K562 (cell line): ENCODE results near the gene WNT3. TPM values are rescaled to one million over a fixed set of nuclear protein-coding genes. Genes with fewer than 3 reads are reported as not detected.

Source experiments
- EP300 ChIP-seq: IDR thresholded peaks from 2 replicates; pipeline ENCODE4 v1.6.1; 2012; ENCODE audit warnings: low read length, improper control_type of control experiment
- HDAC8 ChIP-seq: fragments of 450-650 bp; IDR thresholded peaks from 2 replicates; pipeline ENCODE4 v1.6.1; 2016; ENCODE audit warnings: mild to moderate bottlenecking, missing genetic modification characterization, moderate library complexity, missing compliant biosample characterization
- HNRNPK ChIP-seq: fragments of 200-400 bp; formaldehyde crosslinking; IDR thresholded peaks from one replicate; pipeline ENCODE4 v1.6.1; 2018; ENCODE audit warnings: mild to moderate bottlenecking, low read depth, low read length; ENCODE audit not compliant: poor library complexity, severe bottlenecking
- KLF6 ChIP-seq: fragments of 250-450 bp; sonication (Bioruptor Pico); IDR thresholded peaks from 2 replicates; pipeline ENCODE4 v1.4.0; 2020; ENCODE audit warnings: mild to moderate bottlenecking, moderate library complexity, borderline replicate concordance
- MAFF ChIP-seq: IDR thresholded peaks from 2 replicates; pipeline ENCODE4 v1.6.1; 2012; ENCODE audit warnings: low read length, improper control_type of control experiment
- MBD2 ChIP-seq: sonication (generic); IDR thresholded peaks from 2 replicates; pipeline ENCODE4 v1.6.1; 2016; ENCODE audit warnings: low read depth, borderline replicate concordance
- MTF1 ChIP-seq: fragments of 250-450 bp; sonication (Bioruptor Pico); IDR thresholded peaks from 2 replicates; pipeline ENCODE4 v1.9.0; 2021; ENCODE audit warnings: moderate library complexity, mild to moderate bottlenecking, inconsistent platforms, borderline replicate concordance
- NCOR1 ChIP-seq: fragments of 450-650 bp; IDR thresholded peaks from 2 replicates; pipeline ENCODE4 v1.6.1; 2016; ENCODE audit warnings: mild to moderate bottlenecking, moderate library complexity
- NR1H2 ChIP-seq: sonication (generic); formaldehyde crosslinking; IDR thresholded peaks from 2 replicates; pipeline ENCODE4 v1.4.0; 2020; ENCODE audit warnings: mild to moderate bottlenecking, missing genetic modification reagents
- NRF1 ChIP-seq, 2 experiments: fragments of 450-650 bp; IDR thresholded peaks in 1 of 2; conservative IDR thresholded peaks in 1 of 2; 2 replicates each; pipeline ENCODE4 v1.6.1; 2014; ENCODE audit warnings: mild to moderate bottlenecking in 2 of 2
- PHB ChIP-seq: fragments of 250-450 bp; sonication (Bioruptor Pico); IDR thresholded peaks from 2 replicates; pipeline ENCODE4 v1.5.0; 2021
- RHOXF2B ChIP-seq: fragments of 250-450 bp; sonication (Bioruptor Pico); conservative IDR thresholded peaks from 2 replicates; pipeline ENCODE4 v1.5.1; 2021
- SIX5 ChIP-seq, 2 experiments: IDR thresholded peaks; 2 replicates each; pipeline ENCODE4 v1.6.1; 2011; ENCODE audit warnings: low read length in 2 of 2, borderline replicate concordance in 1 of 2, low read depth in 1 of 2, mild to moderate bottlenecking in 1 of 2, moderate library complexity in 1 of 2; ENCODE audit not compliant: insufficient read depth in 1 of 2
- SRSF7 ChIP-seq: fragments of 200-400 bp; formaldehyde crosslinking; optimal IDR thresholded peaks from 2 replicates; pipeline ENCODE3; 2017; ENCODE audit warnings: mild to moderate bottlenecking, low read depth, low read length
- STAT5A ChIP-seq: IDR thresholded peaks from 2 replicates; pipeline ENCODE4 v1.6.1; 2012; ENCODE audit warnings: low read length, inconsistent platforms, borderline replicate concordance
- STAT5B ChIP-seq: fragments of 250-450 bp; sonication (Bioruptor Pico); IDR thresholded peaks from 2 replicates; pipeline ENCODE4 v1.8.0; 2021; ENCODE audit warnings: mild to moderate bottlenecking, inconsistent platforms
- TSC22D4 ChIP-seq: fragments of 450-650 bp; IDR thresholded peaks from 2 replicates; pipeline ENCODE4 v1.6.1; 2016; ENCODE audit warnings: missing genetic modification characterization, missing biosample characterization, control low read depth
- ZSCAN32 ChIP-seq: fragments of 450-650 bp; formaldehyde crosslinking; IDR thresholded peaks from 2 replicates; pipeline ENCODE4 v1.4.0; 2020; ENCODE audit warnings: mild to moderate bottlenecking, moderate library complexity
- polyA plus RNA-seq, 8 experiments: library from polyadenylated mRNA; depleted of rRNA in 4 of 8; stranded (reverse) in 5 of 8; unstranded in 3 of 8; fragments of >200 nt; fragmentation: Nextera tagmentation in 2 of 8; fragmentation: Illumina TruSeq in 1 of 8; extraction: Ambion mirVana in 2 of 8; extraction: Trizol in 1 of 8; gene quantifications; 2 replicates each; pipeline versions ENCODE4 v1.2.1 to v1.2.3, GENCODE V29; 2011 to 2014; ENCODE audit warnings: inconsistent platforms in 1 of 8, missing spikeins in 1 of 8
- total RNA-seq, 7 experiments: library from RNA; depleted of rRNA in 6 of 7; stranded (reverse); fragments of >200 nt in 6 of 7; fragmentation: Illumina TruSeq in 2 of 7; extraction: Trizol in 2 of 7; gene quantifications; 2 replicates each; pipeline versions ENCODE4 v1.2.1 to v1.2.3, GENCODE V29; 2011 to 2021; ENCODE audit warnings: low replicate concordance in 1 of 7
- TF ChIP-seq, protein P1 (sequence below): fragments of 250-450 bp; sonication (Bioruptor Pico); IDR thresholded peaks from 2 replicates; pipeline ENCODE4 v1.8.0; 2021; ENCODE audit warnings: mild to moderate bottlenecking, moderate library complexity
- TF ChIP-seq, protein P2 (sequence below): sonication (generic); formaldehyde crosslinking; IDR thresholded peaks from 2 replicates; pipeline ENCODE4 v1.8.0; 2022; ENCODE audit warnings: mild to moderate bottlenecking, missing genetic modification reagents, borderline replicate concordance
- TF ChIP-seq, protein P3 (sequence below): sonication (generic); formaldehyde crosslinking; IDR thresholded peaks from 2 replicates; pipeline ENCODE4 v1.8.0; 2023; ENCODE audit warnings: mild to moderate bottlenecking, missing genetic modification reagents
- TF ChIP-seq, protein P4 (sequence below), 2 experiments: IDR thresholded peaks; 2 replicates each; pipeline ENCODE4 v1.6.1; 2011; ENCODE audit warnings: borderline replicate concordance in 1 of 2, control low read depth in 1 of 2, low read depth in 1 of 2, low read length in 1 of 2, mild to moderate bottlenecking in 1 of 2, mixed read lengths in 1 of 2, moderate library complexity in 1 of 2; ENCODE audit not compliant: insufficient read depth in 1 of 2, insufficient read length in 1 of 2, poor library complexity in 1 of 2, severe bottlenecking in 1 of 2; ENCODE audit errors: extremely low read depth in 1 of 2

Gene WNT3
- total and polyA plus RNA-seq, 9 of the 15 experiments (the other 6 are each of a cell fraction or from before 2014, with no cell fraction given), result 1.5 to 6.1 (median 3.3) TPM

DNA sequence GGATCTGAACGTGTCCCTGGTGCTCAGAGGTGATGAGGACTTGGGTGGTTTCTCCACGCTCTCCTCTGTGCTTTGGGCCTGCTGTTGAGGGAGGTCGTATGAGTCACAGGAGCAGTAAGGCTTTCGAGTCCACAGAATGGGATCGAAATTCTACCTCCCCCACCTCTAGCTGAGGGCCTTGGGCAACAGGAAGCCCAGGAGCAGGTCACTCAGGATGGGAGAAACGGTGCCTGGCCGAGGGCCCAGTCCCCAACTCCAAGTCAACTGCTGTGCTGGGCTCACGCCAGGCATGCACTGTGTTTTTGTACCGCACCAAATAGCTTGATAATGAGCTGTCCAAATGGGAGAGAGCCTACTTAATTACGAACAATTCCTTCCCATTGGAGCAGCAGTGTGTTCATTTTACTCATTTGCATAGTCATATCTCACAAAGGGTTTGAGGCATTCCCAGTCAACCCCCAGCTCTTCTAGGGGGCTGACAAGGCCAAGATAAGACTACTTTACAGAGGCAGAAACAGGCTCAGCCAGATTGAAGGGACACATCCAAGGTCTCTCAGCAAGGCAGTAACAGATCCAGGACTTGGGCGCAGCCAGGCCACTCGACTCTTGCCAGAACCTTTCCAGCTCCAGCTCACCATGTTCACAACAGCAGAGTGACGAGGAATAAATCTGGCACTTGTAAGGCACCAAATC lies 53.6 kb downstream of the WNT3 start (continued):
- TF ChIP-seq, protein P1, sequence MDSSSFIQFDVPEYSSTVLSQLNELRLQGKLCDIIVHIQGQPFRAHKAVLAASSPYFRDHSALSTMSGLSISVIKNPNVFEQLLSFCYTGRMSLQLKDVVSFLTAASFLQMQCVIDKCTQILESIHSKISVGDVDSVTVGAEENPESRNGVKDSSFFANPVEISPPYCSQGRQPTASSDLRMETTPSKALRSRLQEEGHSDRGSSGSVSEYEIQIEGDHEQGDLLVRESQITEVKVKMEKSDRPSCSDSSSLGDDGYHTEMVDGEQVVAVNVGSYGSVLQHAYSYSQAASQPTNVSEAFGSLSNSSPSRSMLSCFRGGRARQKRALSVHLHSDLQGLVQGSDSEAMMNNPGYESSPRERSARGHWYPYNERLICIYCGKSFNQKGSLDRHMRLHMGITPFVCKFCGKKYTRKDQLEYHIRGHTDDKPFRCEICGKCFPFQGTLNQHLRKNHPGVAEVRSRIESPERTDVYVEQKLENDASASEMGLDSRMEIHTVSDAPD, result no peak
- TF ChIP-seq NCOR1 (peak; percentile 49), SRSF7 (no peak), MBD2 (no peak), PHB (CRISPR knock-in tag) (no peak), HNRNPK (no peak), NRF1 (conservative IDR thresholded peaks at IDR 0.05 in 1 of 2, IDR thresholded peaks at IDR 0.05 in 1 of 2) (0 out of 4 replicates have a peak, but pooled peaks of 1 of the 2 experiments have one; percentile 31), KLF6 (CRISPR knock-in tag) (no peak), STAT5A (peak; percentile 34; the same call in 1 of the 2 replicates), NR1H2 (0 out of 2 replicates have a peak, but pooled peaks have one; percentile 64), EP300 (peak; percentile 33; the same call in 1 of the 2 replicates), MAFF (peak; percentile 3; the same call in 1 of the 2 replicates), SIX5 (IDR thresholded peaks at IDR 0.05; ENCODE audit: borderline replicate concordance in 1 of 2, insufficient read depth in 1 of 2, low read depth in 1 of 2, low read length in 2 of 2) (no peak), HDAC8 (tag) (peak; percentile 27; the same call in 1 of the 2 replicates), STAT5B (CRISPR knock-in tag) (no peak), MTF1 (CRISPR knock-in tag) (no peak), TSC22D4 (tag) (no peak), RHOXF2B (CRISPR knock-in tag) (no peak), ZSCAN32 (CRISPR knock-in tag) (no peak)
- TF ChIP-seq, protein P2, sequence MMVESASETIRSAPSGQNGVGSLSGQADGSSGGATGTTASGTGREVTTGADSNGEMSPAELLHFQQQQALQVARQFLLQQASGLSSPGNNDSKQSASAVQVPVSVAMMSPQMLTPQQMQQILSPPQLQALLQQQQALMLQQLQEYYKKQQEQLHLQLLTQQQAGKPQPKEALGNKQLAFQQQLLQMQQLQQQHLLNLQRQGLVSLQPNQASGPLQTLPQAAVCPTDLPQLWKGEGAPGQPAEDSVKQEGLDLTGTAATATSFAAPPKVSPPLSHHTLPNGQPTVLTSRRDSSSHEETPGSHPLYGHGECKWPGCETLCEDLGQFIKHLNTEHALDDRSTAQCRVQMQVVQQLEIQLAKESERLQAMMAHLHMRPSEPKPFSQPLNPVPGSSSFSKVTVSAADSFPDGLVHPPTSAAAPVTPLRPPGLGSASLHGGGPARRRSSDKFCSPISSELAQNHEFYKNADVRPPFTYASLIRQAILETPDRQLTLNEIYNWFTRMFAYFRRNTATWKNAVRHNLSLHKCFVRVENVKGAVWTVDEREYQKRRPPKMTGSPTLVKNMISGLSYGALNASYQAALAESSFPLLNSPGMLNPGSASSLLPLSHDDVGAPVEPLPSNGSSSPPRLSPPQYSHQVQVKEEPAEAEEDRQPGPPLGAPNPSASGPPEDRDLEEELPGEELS (CRISPR knock-in tag), result no peak
- TF ChIP-seq, protein P3, sequence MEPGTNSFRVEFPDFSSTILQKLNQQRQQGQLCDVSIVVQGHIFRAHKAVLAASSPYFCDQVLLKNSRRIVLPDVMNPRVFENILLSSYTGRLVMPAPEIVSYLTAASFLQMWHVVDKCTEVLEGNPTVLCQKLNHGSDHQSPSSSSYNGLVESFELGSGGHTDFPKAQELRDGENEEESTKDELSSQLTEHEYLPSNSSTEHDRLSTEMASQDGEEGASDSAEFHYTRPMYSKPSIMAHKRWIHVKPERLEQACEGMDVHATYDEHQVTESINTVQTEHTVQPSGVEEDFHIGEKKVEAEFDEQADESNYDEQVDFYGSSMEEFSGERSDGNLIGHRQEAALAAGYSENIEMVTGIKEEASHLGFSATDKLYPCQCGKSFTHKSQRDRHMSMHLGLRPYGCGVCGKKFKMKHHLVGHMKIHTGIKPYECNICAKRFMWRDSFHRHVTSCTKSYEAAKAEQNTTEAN, result no peak
- TF ChIP-seq, protein P4, sequence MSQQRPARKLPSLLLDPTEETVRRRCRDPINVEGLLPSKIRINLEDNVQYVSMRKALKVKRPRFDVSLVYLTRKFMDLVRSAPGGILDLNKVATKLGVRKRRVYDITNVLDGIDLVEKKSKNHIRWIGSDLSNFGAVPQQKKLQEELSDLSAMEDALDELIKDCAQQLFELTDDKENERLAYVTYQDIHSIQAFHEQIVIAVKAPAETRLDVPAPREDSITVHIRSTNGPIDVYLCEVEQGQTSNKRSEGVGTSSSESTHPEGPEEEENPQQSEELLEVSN (IDR thresholded peaks at IDR 0.05; ENCODE audit: borderline replicate concordance in 1 of 2, extremely low read depth in 1 of 2, insufficient read depth in 1 of 2, insufficient read length in 1 of 2, low read depth in 1 of 2, low read length in 1 of 2, poor library complexity in 1 of 2, severe bottlenecking in 1 of 2), result no peak
